HK-2 (cell line): ENCODE data around the gene PPT2.

Source experiments
- DNase-seq: peaks from one replicate; pipeline ENCODE4 v3.0.0-alpha.2; 2018; ENCODE audit not compliant: unreplicated experiment

Gene PPT2

GRCh38 chr6:32151863-32152768, 1.8 kb upstream of the PPT2 start, which contains the start of gene PRRT1:
TSS of gene PRRT1 (minus strand) at chr6:32151939. CDS start at chr6:32151827, 112 bp downstream.
- DNase-seq: no peak

GRCh38 chr6:32152769-32153563, 975 bp upstream of the PPT2 start:
- no peak for DNase-seq

- DNase-seq: peak; percentile 63
These were observed 697 bp downstream of the PPT2 start for GRCh38 chr6:32154514-32155161.

GRCh38 chr6:32156891-32157290, 3.0 kb downstream of the PPT2 start:
- DNase-seq: no peak

- DNase-seq: no peak
These were observed 4.1 kb downstream of the PPT2 start for GRCh38 chr6:32158052-32158451.

- DNase-seq: no peak
These were observed 9.8 kb downstream of the PPT2 start for GRCh38 chr6:32163559-32164258.

GRCh38 chr6:32164295-32164694, 10.4 kb downstream of the PPT2 start, which contains the start of gene EGFL8:
TSS of gene EGFL8 (plus strand) at chr6:32164595. CDS start at chr6:32166166, 1,571 bp downstream.
- DNase-seq: no peak

GRCh38 chr6:32166411-32167061, 12.6 kb downstream of the PPT2 start:
- no peak for DNase-seq

GRCh38 chr6:32167154-32167760, 13.3 kb downstream of the PPT2 start:
- no peak for DNase-seq

- no peak for DNase-seq
These were observed 13.9 kb downstream of the PPT2 start for GRCh38 chr6:32167761-32168262.

- DNase-seq: no peak
These were observed 14.4 kb downstream of the PPT2 start for GRCh38 chr6:32168350-32168749.

GRCh38 chr6:32168807-32169591, 15.1 kb downstream of the PPT2 start:
- no peak for DNase-seq

- no peak for DNase-seq
These were observed 16.4 kb downstream of the PPT2 start for GRCh38 chr6:32170294-32170693.

GRCh38 chr6:32171234-32171633, 17.3 kb downstream of the PPT2 start:
- no peak for DNase-seq

- DNase-seq: no peak
These were observed 19.2 kb downstream of the PPT2 start for GRCh38 chr6:32173051-32173727.

- DNase-seq: no peak
These were observed 20.5 kb downstream of the PPT2 start for GRCh38 chr6:32174416-32174815.

GRCh38 chr6:32175322-32175710, 21.4 kb downstream of the PPT2 start:
- DNase-seq: no peak

GRCh38 chr6:32175711-32176475, 22.0 kb downstream of the PPT2 start, which contains the start of gene AGPAT1:
TSS of gene AGPAT1 (minus strand) at chr6:32176084. CDS start at chr6:32171496, 4,588 bp downstream.
- peak; percentile 98 for DNase-seq
